Testis (tissue), 2 donors: ENCODE results near the gene NID1.

Experiments
- CTCF ChIP-seq, 3 experiments: fragments of 450-650 bp in 2 of 3; fragments of 200-600 bp in 1 of 3; sonication (generic) in 1 of 3; IDR thresholded peaks; one replicate each; pipeline ENCODE4 v1.5.1; 2016 to 2019; ENCODE audit warnings: antibody characterized with exemption in 3 of 3, mild to moderate bottlenecking in 2 of 3, moderate library complexity in 1 of 3
- POLR2A ChIP-seq: fragments of 450-650 bp; IDR thresholded peaks from one replicate; pipeline ENCODE4 v1.6.1; 2017; ENCODE audit warnings: antibody characterized with exemption, mild to moderate bottlenecking, moderate library complexity

- TF ChIP-seq CTCF (IDR thresholded peaks at IDR 0.05), result no peak
- no peak for TF ChIP-seq POLR2A
These were observed 124.6 kb downstream of the NID1 start for GRCh38 chr1:235940285-235940684.
